Left lung (tissue), 10 donors: Measurements from ENCODE around the gene TIFAB. TPM values are rescaled to one million over a fixed set of nuclear protein-coding genes. Genes with fewer than 3 reads are reported as not detected.

Source experiments
- ATAC-seq: fragments of 200-7000 bp; cut with Tn5 transposase; one replicate; pipeline ENCODE4 v1.9.1; 2020; ENCODE audit warnings: moderate library complexity
- DNase-seq, 4 donors: peaks; one replicate each; pipeline ENCODE4 v3.0.0-alpha.2; 2013 to 2020
- H3K27ac ChIP-seq, 2 donors: fragments of 200-600 bp; sonication (generic) in 1 of 2; one replicate each; pipeline versions ENCODE4 v1.5.0 to v1.8.0; 2020 to 2021
- H3K27me3 ChIP-seq, 2 donors: fragments of 200-600 bp; sonication (generic) in 1 of 2; one replicate each; pipeline versions ENCODE4 v1.5.0 to v1.8.0; 2020 to 2021
- H3K36me3 ChIP-seq, 2 donors: fragments of 200-600 bp; sonication (generic) in 1 of 2; one replicate each; pipeline versions ENCODE4 v1.5.0 to v1.8.0; 2020 to 2021
- H3K4me1 ChIP-seq, 2 donors: fragments of 200-600 bp; one replicate each; pipeline ENCODE4 v1.8.0; 2021
- H3K4me3 ChIP-seq, 2 donors: fragments of 200-600 bp; sonication (generic) in 1 of 2; one replicate each; pipeline versions ENCODE4 v1.5.0 to v1.8.0; 2020 to 2021; ENCODE audit warnings: mild to moderate bottlenecking in 1 of 2
- H3K9me3 ChIP-seq, 2 donors: fragments of 200-600 bp; sonication (generic) in 1 of 2; one replicate each; pipeline versions ENCODE4 v1.5.0 to v1.8.0; 2020 to 2021
- intact Hi-C, 2 donors: fragments of 100-400 bp; cut with DNase I; formaldehyde crosslinking; loops; one replicate each; pipeline versions ENCODE4 v1.11.2 to v1.14.2; 2022
- polyA plus RNA-seq, 6 donors: library from polyadenylated mRNA; unstranded; fragments of 120-200 nt; gene quantifications; one replicate each; pipeline ENCODE4 v1.2.1, GENCODE V29; 2013; ENCODE audit not compliant: insufficient read length in 6 of 6
- total RNA-seq, 2 donors: library from RNA; stranded (reverse); fragmentation: NEBNext Ultra II Directional; extraction: Animal tissue kit (Norgen Biotek cat#: 25700); gene quantifications; one replicate each; pipeline ENCODE4 v1.2.1, GENCODE V29; 2021
- TF ChIP-seq, protein P1 (sequence below), 2 donors: fragments of 200-600 bp; sonication (generic) in 1 of 2; IDR thresholded peaks; one replicate each; pipeline versions ENCODE4 v1.5.0 to v1.8.0; 2021; ENCODE audit warnings: antibody characterized with exemption in 2 of 2
- donor health status: DM: no; HTN: yes; CAD: no.
- donor health status: DM: no; HTN: no; CAD: no.

TIFAB gene
- total and polyA plus RNA-seq, 8 donors, result 0.03 to 0.47 (median 0.36) TPM

- DNase-seq, result peak in 3 of 4 donors; percentile 76 to 88 (median 87)
- H3K27ac ChIP-seq, result no peak overlapping the region
- H3K9me3 ChIP-seq, result no peaks in the 10 kb centered on the region
- peak; percentile 82 for ATAC-seq
- TF ChIP-seq, protein P1, sequence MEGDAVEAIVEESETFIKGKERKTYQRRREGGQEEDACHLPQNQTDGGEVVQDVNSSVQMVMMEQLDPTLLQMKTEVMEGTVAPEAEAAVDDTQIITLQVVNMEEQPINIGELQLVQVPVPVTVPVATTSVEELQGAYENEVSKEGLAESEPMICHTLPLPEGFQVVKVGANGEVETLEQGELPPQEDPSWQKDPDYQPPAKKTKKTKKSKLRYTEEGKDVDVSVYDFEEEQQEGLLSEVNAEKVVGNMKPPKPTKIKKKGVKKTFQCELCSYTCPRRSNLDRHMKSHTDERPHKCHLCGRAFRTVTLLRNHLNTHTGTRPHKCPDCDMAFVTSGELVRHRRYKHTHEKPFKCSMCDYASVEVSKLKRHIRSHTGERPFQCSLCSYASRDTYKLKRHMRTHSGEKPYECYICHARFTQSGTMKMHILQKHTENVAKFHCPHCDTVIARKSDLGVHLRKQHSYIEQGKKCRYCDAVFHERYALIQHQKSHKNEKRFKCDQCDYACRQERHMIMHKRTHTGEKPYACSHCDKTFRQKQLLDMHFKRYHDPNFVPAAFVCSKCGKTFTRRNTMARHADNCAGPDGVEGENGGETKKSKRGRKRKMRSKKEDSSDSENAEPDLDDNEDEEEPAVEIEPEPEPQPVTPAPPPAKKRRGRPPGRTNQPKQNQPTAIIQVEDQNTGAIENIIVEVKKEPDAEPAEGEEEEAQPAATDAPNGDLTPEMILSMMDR (IDR thresholded peaks at IDR 0.05), result no peak
- H3K4me1 ChIP-seq, result peaks cover 11 to 31% of the 10 kb centered on the region in 2 donors
- no peak overlapping the region for H3K4me3 ChIP-seq
- intact Hi-C loops, result no loop called here
- H3K36me3 ChIP-seq, result no peaks in the 10 kb centered on the region
- H3K27me3 ChIP-seq, result peaks cover 0 to 15% of the 10 kb centered on the region in 2 donors
These were observed 6.8 kb upstream of the TIFAB start for GRCh38 chr5:135458921-135459331.

DNA sequence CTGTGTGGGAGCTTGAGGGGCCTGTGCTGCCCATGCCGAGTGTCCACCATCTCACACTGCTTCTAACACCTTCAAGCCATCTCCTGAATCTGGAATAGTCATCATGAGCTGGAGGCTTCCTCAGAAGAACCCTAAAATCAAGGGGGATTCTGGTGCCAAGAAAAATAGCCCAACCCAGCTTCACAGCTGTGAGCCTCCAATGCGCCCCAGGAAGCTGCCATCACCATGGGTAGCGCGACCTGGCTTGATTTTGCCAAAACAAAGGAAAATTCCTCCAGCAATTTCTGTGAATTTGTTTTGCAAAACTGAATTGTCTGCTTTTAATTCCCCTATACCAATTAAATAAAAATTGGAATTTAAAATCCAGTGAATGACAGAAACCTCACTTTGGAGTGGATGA is 6.2 kb upstream of the TIFAB start:
- DNase-seq, result no peak
- ATAC-seq, result no peak
- peaks cover 11 to 31% of the 10 kb centered on the region in 2 donors for H3K4me1 ChIP-seq
- H3K9me3 ChIP-seq, result no peaks in the 10 kb centered on the region
- intact Hi-C loops, result no loop called here
- no peak overlapping the region for H3K4me3 ChIP-seq
- H3K27ac ChIP-seq, result no peak overlapping the region
- TF ChIP-seq, protein P1 (IDR thresholded peaks at IDR 0.05), result no peak
- H3K27me3 ChIP-seq, result peaks cover 0 to 12% of the 10 kb centered on the region in 2 donors
- no peaks in the 10 kb centered on the region for H3K36me3 ChIP-seq

GRCh38 chr5:135457424-135458071 is 5.4 kb upstream of the TIFAB start:
- Histone ChIP-seq H3K4me3 (no peak overlapping the region), H3K4me1 (peaks cover 11 to 33% of the 10 kb centered on the region in 2 donors), H3K9me3 (no peaks in the 10 kb centered on the region), H3K36me3 (no peaks in the 10 kb centered on the region), H3K27ac (no peak overlapping the region), H3K27me3 (peaks cover 0 to 12% of the 10 kb centered on the region in 2 donors)
- TF ChIP-seq, protein P1 (IDR thresholded peaks at IDR 0.05), result peak; percentile 63 to 82
- ATAC-seq, result peak; percentile 62
- peak in 3 of 4 donors; percentile 50 to 90 (median 68) for DNase-seq
- intact Hi-C loops, result no loop called here

- Histone ChIP-seq H3K27ac (peak overlapping the region in 1 of 2 donors; percentile 53), H3K4me1 (peaks cover 11 to 41% of the 10 kb centered on the region in 2 donors), H3K4me3 (no peak overlapping the region), H3K36me3 (no peaks in the 10 kb centered on the region), H3K9me3 (no peaks in the 10 kb centered on the region), H3K27me3 (peaks cover 0 to 12% of the 10 kb centered on the region in 2 donors)
- TF ChIP-seq, protein P1 (IDR thresholded peaks at IDR 0.05), result no peak
- intact Hi-C loops, result no loop called here
- peak in 1 of 4 donors; percentile 81 for DNase-seq
- peak; percentile 58 for ATAC-seq
These were observed 4.3 kb upstream of the TIFAB start for GRCh38 chr5:135456238-135457099.

- TF ChIP-seq, protein P1 (IDR thresholded peaks at IDR 0.05), result no peak
- Histone ChIP-seq H3K27ac (peak overlapping the region in 1 of 2 donors; percentile 28), H3K27me3 (peaks cover 0 to 12% of the 10 kb centered on the region in 2 donors), H3K9me3 (no peaks in the 10 kb centered on the region), H3K4me1 (peaks cover 11 to 41% of the 10 kb centered on the region in 2 donors), H3K4me3 (no peak overlapping the region), H3K36me3 (no peaks in the 10 kb centered on the region)
- intact Hi-C loops, result no loop called here
- no peak for DNase-seq
- ATAC-seq, result no peak
These were observed 3.7 kb upstream of the TIFAB start for GRCh38 chr5:135455876-135456237.
